ENCODE measurements around the gene SSH3. TPM values are rescaled to one million over a fixed set of nuclear protein-coding genes. Genes with fewer than 3 reads are reported as not detected.

The SSH3 gene
- total RNA-seq, 1 donor from 2014 or later, result 55.4 TPM

DNA sequence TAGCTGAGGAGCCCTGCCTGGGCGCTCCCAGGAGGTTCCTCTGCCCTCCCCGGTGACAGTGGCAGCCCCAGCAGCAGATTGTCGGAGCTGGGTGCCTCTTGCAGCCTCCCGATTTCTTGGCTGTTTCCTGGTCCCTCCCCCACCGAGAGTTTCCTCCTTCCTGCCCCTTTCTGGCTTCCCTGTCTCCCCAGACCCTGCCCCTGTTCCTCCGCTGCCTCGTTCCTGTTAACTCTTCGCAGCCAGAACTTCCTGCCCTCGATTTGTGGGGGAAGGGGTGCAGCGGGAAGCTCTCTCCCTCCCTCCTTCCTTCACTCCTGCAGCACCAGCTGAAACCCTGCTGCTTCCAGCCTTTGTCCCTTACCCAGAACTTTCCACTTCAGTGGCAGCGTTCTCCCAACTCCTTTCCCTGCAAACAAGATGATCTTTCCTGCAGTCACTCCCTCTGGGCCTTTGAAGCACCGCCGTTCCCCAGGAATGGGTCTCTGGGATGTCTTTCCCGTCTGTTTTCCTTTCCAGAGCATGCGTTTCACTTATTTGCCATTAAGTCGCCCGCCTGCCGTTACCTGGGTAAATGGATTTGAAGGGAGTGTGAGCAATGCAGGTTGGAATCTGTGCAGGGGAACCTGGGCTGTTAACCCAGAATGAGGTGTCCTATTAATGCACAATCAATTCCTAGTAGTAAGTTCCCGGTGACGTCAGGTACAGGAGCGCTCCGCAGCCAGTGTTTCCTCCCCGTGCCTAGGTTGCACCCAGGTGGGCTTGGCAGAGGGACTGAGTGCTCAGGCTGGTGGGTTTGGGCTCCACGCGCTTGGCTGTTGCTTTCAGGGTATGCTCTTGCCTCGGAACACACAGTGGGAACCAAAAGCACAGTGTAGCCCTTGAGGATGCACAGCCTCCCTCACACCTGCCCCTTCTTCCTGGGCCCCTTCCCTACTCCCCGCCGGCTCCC lies 32.8 kb upstream of the SSH3 start:
- Mint-ChIP-seq H3K9me3 (no peaks in the 10 kb centered on the region), H3K4me3 (peak overlapping the region; percentile 48), H3K4me1 (peaks cover 36% of the 10 kb centered on the region), H3K27me3 (ENCODE audit: low read depth) (no peaks in the 10 kb centered on the region), H3K27ac (peak overlapping the region; percentile 73), H3K36me3 (no peaks in the 10 kb centered on the region)
- TF ChIP-seq, protein P1, sequence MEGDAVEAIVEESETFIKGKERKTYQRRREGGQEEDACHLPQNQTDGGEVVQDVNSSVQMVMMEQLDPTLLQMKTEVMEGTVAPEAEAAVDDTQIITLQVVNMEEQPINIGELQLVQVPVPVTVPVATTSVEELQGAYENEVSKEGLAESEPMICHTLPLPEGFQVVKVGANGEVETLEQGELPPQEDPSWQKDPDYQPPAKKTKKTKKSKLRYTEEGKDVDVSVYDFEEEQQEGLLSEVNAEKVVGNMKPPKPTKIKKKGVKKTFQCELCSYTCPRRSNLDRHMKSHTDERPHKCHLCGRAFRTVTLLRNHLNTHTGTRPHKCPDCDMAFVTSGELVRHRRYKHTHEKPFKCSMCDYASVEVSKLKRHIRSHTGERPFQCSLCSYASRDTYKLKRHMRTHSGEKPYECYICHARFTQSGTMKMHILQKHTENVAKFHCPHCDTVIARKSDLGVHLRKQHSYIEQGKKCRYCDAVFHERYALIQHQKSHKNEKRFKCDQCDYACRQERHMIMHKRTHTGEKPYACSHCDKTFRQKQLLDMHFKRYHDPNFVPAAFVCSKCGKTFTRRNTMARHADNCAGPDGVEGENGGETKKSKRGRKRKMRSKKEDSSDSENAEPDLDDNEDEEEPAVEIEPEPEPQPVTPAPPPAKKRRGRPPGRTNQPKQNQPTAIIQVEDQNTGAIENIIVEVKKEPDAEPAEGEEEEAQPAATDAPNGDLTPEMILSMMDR (IDR thresholded peaks at IDR 0.05; ENCODE audit: unreplicated experiment), result no peak
- DNase-seq (ENCODE audit: low spot score in 2 of 2, unreplicated experiment in 2 of 2), result no peak

DNA sequence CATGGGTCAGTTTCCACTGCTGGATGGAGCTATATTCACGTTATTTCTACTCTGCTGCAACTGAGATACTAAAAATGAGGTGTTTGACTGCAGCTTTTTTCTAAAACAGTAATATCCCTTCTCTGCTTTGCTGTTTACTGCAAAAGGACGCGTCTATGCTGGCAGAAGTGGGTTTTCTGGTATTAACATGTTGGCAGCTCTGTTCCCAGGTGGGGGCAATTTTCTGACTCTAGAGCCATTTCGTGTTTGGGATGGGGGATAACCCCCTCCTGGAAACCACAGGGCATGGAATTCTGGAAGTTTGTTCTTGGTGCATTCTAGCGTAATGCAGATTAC lies 32.2 kb upstream of the SSH3 start:
- DNase-seq (ENCODE audit: low spot score in 2 of 2, unreplicated experiment in 2 of 2), result no peak
- Mint-ChIP-seq H3K9me3 (no peaks in the 10 kb centered on the region), H3K27ac (peak overlapping the region; percentile 73), H3K36me3 (no peaks in the 10 kb centered on the region), H3K4me3 (no peak overlapping the region), H3K4me1 (peaks cover 32% of the 10 kb centered on the region), H3K27me3 (ENCODE audit: low read depth) (no peaks in the 10 kb centered on the region)
- TF ChIP-seq, protein P1 (IDR thresholded peaks at IDR 0.05; ENCODE audit: unreplicated experiment), result no peak

DNA sequence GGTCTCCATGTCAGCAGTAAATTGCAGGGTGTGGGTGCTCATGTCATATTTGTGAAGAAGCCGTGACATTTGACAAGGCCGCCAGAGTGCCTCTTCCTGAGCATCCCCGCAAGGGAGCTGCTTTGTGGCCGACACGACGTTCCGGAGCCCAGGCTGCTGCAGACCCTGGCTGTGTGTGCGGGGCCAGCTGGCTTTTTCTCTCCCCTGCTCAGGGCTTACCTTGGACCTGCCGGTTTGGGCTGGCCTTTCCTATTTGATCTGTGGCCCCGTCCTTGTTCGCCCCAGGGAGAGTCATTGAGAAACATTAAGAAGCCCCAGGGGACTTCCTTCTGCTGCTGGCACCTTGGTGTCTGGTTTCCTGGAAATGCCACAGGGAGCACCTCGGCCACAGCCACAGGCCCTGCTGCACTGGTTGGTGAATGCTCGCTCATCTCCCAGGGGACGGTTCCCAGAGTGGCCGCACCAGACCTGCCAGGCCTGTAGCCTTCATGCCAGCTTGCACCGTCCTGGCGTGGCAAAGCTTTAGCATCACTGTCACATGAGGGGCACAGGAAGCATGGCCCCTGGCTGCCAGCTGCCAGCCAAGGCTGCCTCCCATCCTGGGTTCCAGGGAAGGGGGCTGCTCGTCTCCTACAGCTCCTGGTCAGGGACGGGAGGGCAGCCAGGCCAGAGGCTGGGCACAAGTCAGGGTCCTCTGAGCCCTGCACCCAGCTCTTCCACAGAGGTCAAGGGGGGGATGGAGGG lies 31.6 kb upstream of the SSH3 start:
- no peaks in the 10 kb centered on the region for H3K36me3 Mint-ChIP-seq
- H3K9me3 Mint-ChIP-seq, result no peaks in the 10 kb centered on the region
- H3K4me3 Mint-ChIP-seq, result no peak overlapping the region
- no peak for DNase-seq (ENCODE audit: low spot score in 2 of 2, unreplicated experiment in 2 of 2)
- H3K27me3 Mint-ChIP-seq (ENCODE audit: low read depth), result no peaks in the 10 kb centered on the region
- H3K4me1 Mint-ChIP-seq, result peaks cover 32% of the 10 kb centered on the region
- H3K27ac Mint-ChIP-seq, result no peak overlapping the region
- TF ChIP-seq, protein P1 (IDR thresholded peaks at IDR 0.05; ENCODE audit: unreplicated experiment), result no peak

DNA sequence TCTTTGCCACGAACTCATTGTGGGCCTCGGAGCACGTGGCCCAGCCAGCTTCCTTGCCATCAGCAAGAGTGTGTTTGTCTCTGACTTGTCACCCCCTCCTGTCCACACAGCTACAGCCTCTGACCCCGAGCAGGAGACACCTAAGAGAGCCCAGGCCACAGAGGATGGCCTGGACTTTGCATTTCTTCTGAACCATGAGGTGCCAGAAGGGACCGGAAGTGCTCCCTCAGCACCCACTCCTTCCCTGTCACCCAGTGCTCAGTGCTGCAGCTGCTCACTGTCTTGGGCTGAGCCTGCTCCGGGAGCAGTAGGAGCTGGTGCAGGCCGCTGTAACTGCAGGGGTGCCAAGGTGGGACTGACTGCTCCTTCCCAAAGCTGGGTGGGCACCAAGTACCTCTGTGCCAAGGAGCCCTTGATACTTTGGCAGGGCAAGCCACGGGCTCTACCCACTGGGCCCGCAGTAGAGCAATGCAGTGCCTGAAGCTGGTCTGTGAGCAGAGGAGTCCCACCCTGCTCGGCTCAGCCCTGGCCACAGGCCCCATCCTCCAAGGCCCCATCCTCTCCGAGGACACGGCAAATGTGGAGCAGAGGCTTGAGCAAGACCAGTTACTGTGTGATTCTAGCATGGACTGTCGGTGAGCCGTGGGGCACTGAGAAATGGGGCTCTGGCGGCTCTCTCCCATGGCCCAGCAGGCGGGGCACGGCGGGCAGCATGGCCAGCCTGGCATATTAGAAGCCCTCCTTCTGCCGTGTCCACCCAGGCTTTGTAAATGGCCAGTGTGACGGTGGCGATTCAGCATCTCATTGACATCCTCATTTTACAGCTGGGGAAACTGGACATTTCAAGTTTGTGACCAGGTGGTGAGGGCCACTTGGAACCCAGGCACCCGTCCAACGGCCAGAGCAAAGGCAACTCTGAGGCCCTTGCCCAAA lies 30.7 kb upstream of the SSH3 start:
- Mint-ChIP-seq H3K36me3 (no peaks in the 10 kb centered on the region), H3K4me1 (peaks cover 27% of the 10 kb centered on the region), H3K27ac (no peak overlapping the region), H3K4me3 (no peak overlapping the region), H3K9me3 (no peaks in the 10 kb centered on the region), H3K27me3 (ENCODE audit: low read depth) (no peaks in the 10 kb centered on the region)
- TF ChIP-seq, protein P1 (IDR thresholded peaks at IDR 0.05; ENCODE audit: unreplicated experiment), result no peak
- no peak for DNase-seq (ENCODE audit: low spot score in 2 of 2, unreplicated experiment in 2 of 2)

DNA sequence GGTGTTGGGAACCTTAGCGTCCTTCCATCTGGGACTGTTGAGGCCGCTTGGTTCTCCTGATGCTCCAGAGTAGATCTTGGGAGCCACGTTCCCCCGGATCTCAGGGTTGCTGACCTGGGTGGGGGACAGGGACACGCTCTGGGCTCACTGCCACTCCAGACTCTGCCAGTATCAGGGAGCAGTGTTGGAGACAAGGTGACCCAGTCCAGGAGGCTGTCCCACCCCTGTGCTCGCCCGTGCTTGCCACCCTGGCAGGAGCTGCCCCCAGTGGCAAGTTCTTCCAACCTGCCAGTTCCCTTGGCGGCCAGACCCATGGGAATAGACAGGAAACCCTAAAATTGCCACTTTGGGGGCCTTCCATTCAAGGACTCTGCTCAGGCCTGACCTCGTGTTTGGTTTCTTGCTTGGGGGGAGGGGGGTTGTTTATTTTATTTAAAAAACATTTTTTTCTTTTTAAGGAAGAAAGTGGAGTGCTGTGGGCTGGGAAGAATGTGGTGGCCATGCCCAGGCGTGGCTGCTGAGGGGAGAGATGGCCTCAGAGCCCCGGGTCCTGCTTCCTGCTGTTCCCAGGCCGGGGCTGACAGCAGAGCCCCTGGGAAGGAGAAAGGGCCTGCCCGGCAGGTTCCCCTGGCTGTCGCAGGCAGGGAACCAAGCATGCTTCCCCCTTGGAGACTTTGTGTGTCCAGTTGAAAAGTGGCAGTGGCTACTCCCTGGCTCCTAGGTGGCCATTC lies 29.9 kb upstream of the SSH3 start:
- Mint-ChIP-seq H3K36me3 (no peaks in the 10 kb centered on the region), H3K27me3 (ENCODE audit: low read depth) (no peaks in the 10 kb centered on the region), H3K9me3 (no peaks in the 10 kb centered on the region), H3K4me3 (no peak overlapping the region), H3K4me1 (peaks cover 21% of the 10 kb centered on the region), H3K27ac (no peak overlapping the region)
- DNase-seq (ENCODE audit: low spot score in 2 of 2, unreplicated experiment in 2 of 2), result peak in 1 of 2 experiments; percentile 14
- TF ChIP-seq, protein P1 (IDR thresholded peaks at IDR 0.05; ENCODE audit: unreplicated experiment), result no peak

Data from mesothelial cell of epicardium (in vitro differentiated cells).